PC-3 (cell line): Measurements from ENCODE around the gene SMCO4. TPM values are rescaled to one million over a fixed set of nuclear protein-coding genes. Genes with fewer than 3 reads are reported as not detected.

Experiments used
- ATAC-seq: fragments of 200-7000 bp; cut with Tn5 transposase; 2 replicates; pipeline ENCODE4 v1.9.1; 2020; ENCODE audit warnings: mild to moderate bottlenecking, moderate library complexity
- BruUV-seq: library from RNA; stranded (reverse); fragments of 400-500 nt; replicated peaks from 2 replicates; lab custom pipeline; 2021; lab: Mats Ljungman, UMichigan
- CTCF ChIA-PET: fragments of 300-600 bp; sonication (Branson Sonifier 250); formaldehyde crosslinking; loops from one replicate; lab custom pipeline; 2022; ENCODE audit warnings: antibody characterized with exemption; lab: Charles Lee
- POLR2A ChIA-PET: fragments of 300-600 bp; sonication (Branson Sonifier 250); formaldehyde crosslinking; loops from one replicate; lab custom pipeline; 2022; ENCODE audit warnings: antibody characterized with exemption; ENCODE audit not compliant: unreplicated experiment; lab: Charles Lee
- DNase-seq: peaks from one replicate; pipeline ENCODE4 v3.0.0-alpha.2; 2015
- H2AFZ ChIP-seq: fragments of 300-600 bp; sonication (generic); 2 replicates; pipeline ENCODE4 v1.6.0; 2016; ENCODE audit warnings: antibody characterized with exemption, low read length
- H3F3A ChIP-seq: fragments of 300-600 bp; sonication (generic); one replicate; pipeline ENCODE4 v1.6.0; 2017; ENCODE audit warnings: antibody characterized with exemption, low read length, control low read depth, mild to moderate bottlenecking; ENCODE audit not compliant: unreplicated experiment
- H3K27ac ChIP-seq: fragments of 300-600 bp; sonication (generic); 2 replicates; pipeline ENCODE4 v1.5.1; 2016; ENCODE audit warnings: mild to moderate bottlenecking, low read length
- H3K27me3 ChIP-seq: fragments of 300-600 bp; sonication (generic); 2 replicates; pipeline ENCODE4 v1.6.1; 2016; ENCODE audit warnings: low read length, mixed read lengths
- H3K36me3 ChIP-seq: fragments of 300-600 bp; sonication (generic); 2 replicates; pipeline ENCODE4 v1.6.1; 2016; ENCODE audit warnings: low read depth, mixed run types, low read length, mixed read lengths
- H3K4me1 ChIP-seq: fragments of 300-600 bp; sonication (generic); 2 replicates; pipeline ENCODE4 v1.5.1; 2016; ENCODE audit warnings: low read length; ENCODE audit not compliant: insufficient read depth
- H3K4me2 ChIP-seq: fragments of 300-600 bp; sonication (generic); 2 replicates; pipeline ENCODE4 v1.6.0; 2016; ENCODE audit warnings: low read length
- H3K4me3 ChIP-seq: fragments of 300-600 bp; sonication (generic); 2 replicates; pipeline ENCODE4 v1.5.1; 2016; ENCODE audit warnings: mild to moderate bottlenecking, low read length, mixed read lengths
- H3K79me2 ChIP-seq: fragments of 300-600 bp; sonication (generic); 2 replicates; pipeline ENCODE4 v1.6.1; 2017; ENCODE audit warnings: low read length, mixed read lengths
- H3K9ac ChIP-seq: fragments of 300-600 bp; sonication (generic); 2 replicates; pipeline ENCODE4 v1.6.0; 2016; ENCODE audit warnings: mild to moderate bottlenecking, low read length
- H3K9me2 ChIP-seq: fragments of 300-600 bp; sonication (generic); replicated peaks from 2 replicates; pipeline ENCODE4 v1.6.1; 2016; ENCODE audit warnings: mixed run types, low read length, mixed read lengths
- H3K9me3 ChIP-seq: fragments of 300-600 bp; sonication (generic); 2 replicates; pipeline ENCODE4 v1.6.1; 2016; ENCODE audit warnings: low read length, mixed read lengths
- H4K20me1 ChIP-seq: fragments of 300-600 bp; sonication (generic); 2 replicates; pipeline ENCODE4 v1.6.1; 2016; ENCODE audit warnings: low read length, mixed read lengths
- CTCF ChIP-seq: fragments of 300-600 bp; sonication (generic); conservative IDR thresholded peaks from 2 replicates; pipeline ENCODE4 v1.5.1; 2017; ENCODE audit warnings: antibody characterized with exemption, low read depth, mild to moderate bottlenecking, low read length
- EZH2 ChIP-seq: fragments of 300-600 bp; sonication (generic); IDR thresholded peaks from one replicate; pipeline ENCODE4 v1.6.1; 2017; ENCODE audit warnings: antibody characterized with exemption, mild to moderate bottlenecking, low read length; ENCODE audit not compliant: unreplicated experiment
- EZH2phosphoT487 ChIP-seq: fragments of 300-600 bp; sonication (generic); IDR thresholded peaks from 2 replicates; pipeline ENCODE4 v1.6.1; 2018; ENCODE audit warnings: mild to moderate bottlenecking, antibody characterized with exemption, low read length, borderline replicate concordance
- intact Hi-C: fragments of 100-400 bp; cut with micrococcal nuclease; formaldehyde crosslinking; loops from 2 replicates; pipeline ENCODE4 v1.9.0; 2023
- total RNA-seq: library from RNA; depleted of rRNA; stranded (reverse); fragments of >200 nt; gene quantifications from 2 replicates; pipeline ENCODE4 v1.2.3, GENCODE V29; 2014

SMCO4 gene
- total RNA-seq, 1 experiment from 2014 or later = 23.0 TPM

- Histone ChIP-seq H3K79me2 (no peaks in the 10 kb centered on the region), H4K20me1 (no peaks in the 10 kb centered on the region), H2AFZ (no peak overlapping the region), H3K4me1 (no peaks in the 10 kb centered on the region), H3K27me3 (no peaks in the 10 kb centered on the region), H3K4me3 (no peak overlapping the region), H3F3A (no peaks in the 10 kb centered on the region), H3K36me3 (no peaks in the 10 kb centered on the region), H3K9me3 (no peaks in the 10 kb centered on the region), H3K9ac (no peak overlapping the region), H3K9me2 (no peaks in the 10 kb centered on the region), H3K27ac (no peak overlapping the region), H3K4me2 (no peak overlapping the region)
- intact Hi-C loops = no loop called here
- ATAC-seq = no peak
- no TSS peak for BruUV-seq
- POLR2A ChIA-PET = no interaction called here
- no peak for DNase-seq
- CTCF ChIA-PET = no interaction called here
- TF ChIP-seq EZH2phosphoT487 = no peak
These were observed 28.5 kb downstream of the SMCO4 start for GRCh38 chr11:93514712-93515111.

- no peaks in the 10 kb centered on the region for H3K9me3 ChIP-seq
- no peak overlapping the region for H3K4me2 ChIP-seq
- no peaks in the 10 kb centered on the region for H3K9me2 ChIP-seq
- H2AFZ ChIP-seq = no peak overlapping the region
- ATAC-seq (no peak), DNase-seq (no peak)
- no TSS peak for BruUV-seq
- intact Hi-C loops = no loop called here
- no peaks in the 10 kb centered on the region for H3K4me1 ChIP-seq
- H3K27me3 ChIP-seq = no peaks in the 10 kb centered on the region
- H3F3A ChIP-seq = no peaks in the 10 kb centered on the region
- H3K9ac ChIP-seq = no peak overlapping the region
- POLR2A ChIA-PET = no interaction called here
- CTCF ChIA-PET = no interaction called here
- no peak for TF ChIP-seq EZH2
- TF ChIP-seq EZH2phosphoT487 = no peak
- no peak for TF ChIP-seq CTCF
- H3K36me3 ChIP-seq = no peaks in the 10 kb centered on the region
- no peaks in the 10 kb centered on the region for H4K20me1 ChIP-seq
- H3K27ac ChIP-seq = no peak overlapping the region
- no peaks in the 10 kb centered on the region for H3K79me2 ChIP-seq
- H3K4me3 ChIP-seq = no peak overlapping the region
These were observed 29.4 kb downstream of the SMCO4 start for GRCh38 chr11:93513772-93514171.

GRCh38 chr11:93512949-93513667 is 30.1 kb downstream of the SMCO4 start:
- Histone ChIP-seq H3K36me3 (no peaks in the 10 kb centered on the region), H3K9me3 (no peaks in the 10 kb centered on the region), H3K27me3 (no peaks in the 10 kb centered on the region), H3F3A (no peaks in the 10 kb centered on the region), H2AFZ (no peak overlapping the region), H3K9ac (no peak overlapping the region), H3K9me2 (no peaks in the 10 kb centered on the region), H3K4me2 (no peak overlapping the region), H3K4me3 (no peak overlapping the region), H3K27ac (no peak overlapping the region), H3K79me2 (no peaks in the 10 kb centered on the region), H3K4me1 (no peaks in the 10 kb centered on the region), H4K20me1 (no peaks in the 10 kb centered on the region)
- intact Hi-C loops = no loop called here
- TF ChIP-seq EZH2 (no peak), CTCF (no peak), EZH2phosphoT487 (no peak)
- BruUV-seq = no TSS peak
- no peak for ATAC-seq
- POLR2A ChIA-PET = no interaction called here
- CTCF ChIA-PET = no interaction called here
- no peak for DNase-seq
